NCI-H2196 treated with DMSO at 0.1 percent for 48 hours (cell line): Measurements from ENCODE around the gene FGR.
A peak's percentile ranks its signal among the peaks of the same experiment; 100 is the strongest.
"Not testable (repeated sequence)": the region's sequence is repeated elsewhere in the genome, so short reads cannot be mapped to it uniquely, and the experiment has no call there.

ENCODE experiments used
- DNase-seq: peaks from one replicate; lab custom pipeline; 2025; ENCODE audit not compliant: unreplicated experiment; lab: John Stamatoyannopoulos, UW

The FGR gene

DNA sequence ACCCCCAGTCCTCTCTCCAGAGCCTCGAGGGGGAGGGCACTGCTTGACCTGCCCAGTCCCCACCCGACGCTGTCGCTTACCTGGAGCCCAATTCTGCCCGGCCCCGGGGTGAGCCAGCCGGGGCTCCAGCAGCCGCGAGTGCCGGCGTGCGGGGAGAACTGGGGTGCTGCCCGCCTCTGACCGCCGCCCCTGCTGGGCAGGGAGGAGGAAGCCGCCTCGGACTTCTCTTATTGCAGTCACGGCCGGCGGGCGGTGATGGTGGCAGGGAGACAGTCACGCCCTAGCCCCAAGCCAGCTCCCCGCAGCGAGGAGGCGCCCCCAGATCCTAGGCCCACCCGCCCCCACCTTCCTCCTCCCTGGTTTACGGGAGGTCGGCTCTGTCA is at the start of gene FGR:
Gene FGR (minus strand): TSS at position 201 of the 383 bp plus-strand sequence. CDS start 11,269 bp downstream, outside the sequence.
- no peak for DNase-seq

DNA sequence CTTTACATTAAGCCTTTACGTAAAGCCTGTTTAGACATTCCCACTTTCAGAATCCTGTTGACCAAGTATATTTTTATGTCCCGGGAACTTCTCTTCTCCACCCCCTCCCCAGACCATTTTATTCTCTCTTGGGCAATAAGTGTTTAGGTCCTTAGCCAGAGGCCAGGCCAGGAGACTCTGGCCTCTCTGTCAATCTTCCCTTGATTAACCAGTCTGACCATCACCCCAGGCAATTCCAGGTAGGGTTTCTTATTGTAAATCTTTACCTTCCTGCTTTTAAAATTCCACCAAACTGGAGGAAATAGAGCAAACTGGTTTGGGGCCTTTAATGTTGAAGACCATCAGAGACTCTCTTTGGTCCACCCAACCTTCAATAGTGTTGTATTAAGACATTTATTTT is 49.2 kb upstream of the FGR start:
- DNase-seq, result no peak

DNA sequence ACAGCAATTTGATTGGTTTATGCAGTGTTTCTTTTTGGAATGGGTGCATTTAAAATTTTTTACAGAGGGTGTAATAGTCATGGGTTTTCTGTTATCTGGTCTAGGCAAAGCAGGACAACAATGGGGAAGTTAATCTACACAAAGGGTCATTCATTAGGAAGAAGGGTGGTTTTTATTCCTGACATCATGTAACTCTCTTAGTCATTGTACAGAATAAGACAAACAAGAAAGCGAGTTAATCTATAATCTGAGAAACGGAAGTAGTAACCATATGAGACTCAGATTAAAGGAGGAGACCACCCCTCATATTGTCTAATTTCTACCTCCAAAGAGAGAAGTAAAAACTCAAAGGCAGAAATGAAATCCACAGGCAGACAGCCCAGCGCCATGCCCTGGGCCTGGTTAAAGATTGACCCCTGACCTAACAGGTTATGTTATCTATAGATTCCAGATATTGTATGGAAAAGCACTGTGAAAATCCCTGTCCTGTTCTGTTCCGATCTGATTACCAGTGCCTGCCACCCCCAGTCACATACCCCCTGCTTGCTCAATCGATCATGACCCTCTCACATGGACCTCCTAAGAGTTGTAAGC is 47.5 kb upstream of the FGR start:
- DNase-seq, result no peak

DNA sequence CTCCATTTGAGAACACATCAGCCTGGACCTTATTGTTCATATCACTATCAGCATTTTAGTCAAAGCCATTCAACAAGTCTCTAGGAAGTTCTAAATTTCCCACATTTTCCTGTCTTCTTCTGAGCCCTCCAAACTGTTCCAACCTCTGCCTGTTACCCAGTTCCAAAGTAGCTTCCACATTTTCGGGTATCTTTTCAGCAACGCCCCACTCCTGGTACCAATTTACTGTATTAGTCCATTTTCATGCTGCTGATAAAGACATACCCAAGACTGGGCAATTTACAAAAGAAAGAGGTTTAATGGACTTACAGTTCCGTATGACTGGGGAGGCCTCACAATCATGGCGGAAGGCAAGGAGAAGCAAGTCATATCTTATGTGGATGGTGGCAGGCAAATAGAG is 46.6 kb upstream of the FGR start:
- DNase-seq, result not testable (repeated sequence)

DNA sequence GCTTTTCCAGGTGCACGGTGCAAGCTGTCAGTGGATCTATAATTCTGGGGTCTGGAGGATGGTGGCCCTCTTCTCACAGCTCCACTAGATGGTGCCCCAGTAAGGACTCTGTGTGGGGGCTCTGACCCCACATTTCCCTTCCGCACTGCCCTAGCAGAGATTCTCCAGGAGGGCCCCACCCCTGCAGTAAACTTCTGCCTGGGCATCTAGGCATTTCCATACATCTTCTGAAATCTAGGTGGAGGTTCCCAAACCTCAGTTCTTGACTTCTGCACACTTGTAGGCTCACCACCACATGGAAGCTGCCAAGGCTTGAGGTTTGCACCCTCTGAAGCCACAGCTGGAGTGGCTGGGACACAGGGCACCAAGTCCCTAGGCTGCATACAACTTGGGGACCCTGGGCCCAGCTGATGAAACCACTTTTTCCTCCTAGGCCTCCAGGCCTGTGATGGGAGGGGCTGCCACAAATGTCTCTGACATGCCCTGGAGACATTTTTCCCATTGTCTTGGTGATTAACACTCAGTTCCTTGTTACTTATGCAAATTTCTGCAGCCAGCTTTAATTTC is 45.3 kb upstream of the FGR start:
- not testable (repeated sequence) for DNase-seq

DNA sequence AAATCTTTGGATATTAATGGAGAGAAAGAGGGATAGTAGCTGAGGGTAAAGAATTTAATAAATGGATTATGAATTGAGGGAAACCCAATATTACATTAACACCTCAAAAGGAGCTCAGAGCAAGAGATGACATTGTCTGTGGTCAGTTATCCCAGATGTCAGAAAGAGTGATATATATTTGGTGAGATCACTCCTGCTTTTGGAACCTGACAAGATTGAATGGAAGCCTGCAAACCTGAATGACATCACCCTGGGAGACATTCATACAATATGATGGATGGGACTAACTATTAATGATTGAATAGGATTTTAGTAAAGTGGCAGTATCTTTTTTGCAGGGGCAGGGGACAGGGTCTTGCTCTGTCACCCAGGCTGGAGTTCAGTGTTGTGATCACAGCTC is 43.8 kb upstream of the FGR start:
- no peak for DNase-seq

DNA sequence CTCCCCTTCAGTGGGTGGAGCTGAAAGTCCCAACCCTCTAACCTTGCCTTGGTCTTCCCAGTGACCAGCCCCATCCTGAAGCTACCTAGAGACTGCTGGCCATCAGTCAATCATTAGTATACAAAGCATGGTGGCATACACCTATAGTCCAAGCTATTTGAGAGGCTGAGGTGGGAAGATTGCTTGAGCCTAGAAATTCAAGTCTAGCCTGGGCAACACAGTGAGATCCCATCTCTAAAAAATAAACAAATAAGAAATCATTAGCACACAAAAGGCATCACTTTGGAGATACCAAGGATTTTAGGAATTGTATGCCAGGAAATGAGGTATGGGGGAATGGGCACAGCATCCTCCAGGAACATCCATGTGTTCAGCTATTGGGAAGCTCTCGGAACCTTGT is 41.4 kb upstream of the FGR start:
- no peak for DNase-seq

DNA sequence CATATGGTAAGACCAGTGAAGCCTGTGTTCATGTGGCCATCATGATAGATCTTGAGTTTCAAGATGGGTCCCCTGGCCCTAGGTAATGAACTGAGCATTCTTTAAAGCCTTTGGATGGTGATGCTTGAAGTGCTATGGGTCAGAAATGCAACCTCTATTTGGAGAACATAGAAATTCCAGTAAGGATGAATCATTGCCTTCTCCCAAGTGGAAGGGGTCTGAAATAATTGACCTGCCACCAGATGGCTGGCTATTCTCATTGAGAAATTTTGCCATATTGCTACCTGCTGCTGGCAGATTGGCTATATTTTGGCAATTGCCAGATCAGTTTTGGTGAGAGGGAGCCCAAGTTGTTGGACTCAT is 37.7 kb upstream of the FGR start:
- DNase-seq, result no peak

DNA sequence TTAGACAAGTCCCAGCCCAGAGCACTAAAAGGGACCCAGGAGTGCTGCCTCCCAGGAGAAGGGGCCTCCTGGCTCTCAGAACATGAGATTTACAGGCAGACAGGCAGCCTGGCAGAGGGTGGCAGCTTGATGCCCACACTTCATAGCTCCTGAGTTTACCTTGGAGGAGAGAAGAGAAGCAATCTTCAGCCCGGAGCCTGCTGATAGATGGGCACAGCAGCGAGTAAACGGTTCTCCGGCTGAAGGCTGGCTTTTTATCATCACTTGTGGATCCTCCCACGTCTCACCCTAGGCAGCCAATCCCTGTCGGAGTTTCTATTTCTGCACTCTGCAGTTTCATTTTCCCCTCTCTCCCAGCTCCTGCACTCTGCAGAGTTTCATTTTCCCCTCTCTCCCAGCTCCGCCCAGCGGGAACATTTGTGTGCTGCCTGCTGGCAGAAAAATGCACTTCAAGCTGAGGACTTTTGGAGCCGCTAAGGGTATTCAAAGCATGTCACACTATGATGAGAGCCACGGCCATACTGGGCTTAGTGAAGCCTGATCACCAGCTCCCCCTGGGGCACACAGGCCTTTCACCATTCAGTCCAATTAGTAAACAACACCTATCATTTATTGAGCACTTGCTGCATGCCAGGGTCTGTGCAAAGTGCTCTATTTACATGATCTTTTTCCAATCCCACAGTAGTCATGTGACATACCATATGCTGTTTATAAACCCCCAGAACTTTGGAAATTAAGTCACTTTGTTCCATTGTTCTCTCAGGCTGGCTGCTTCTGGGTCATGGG is 37.2 kb upstream of the FGR start, which contains the start of gene IFI6:
Gene IFI6 (minus strand): TSS at position 229 of the 786 bp plus-strand sequence. CDS start 2,878 bp downstream, outside the sequence.
- peak; percentile 96 for DNase-seq

DNA sequence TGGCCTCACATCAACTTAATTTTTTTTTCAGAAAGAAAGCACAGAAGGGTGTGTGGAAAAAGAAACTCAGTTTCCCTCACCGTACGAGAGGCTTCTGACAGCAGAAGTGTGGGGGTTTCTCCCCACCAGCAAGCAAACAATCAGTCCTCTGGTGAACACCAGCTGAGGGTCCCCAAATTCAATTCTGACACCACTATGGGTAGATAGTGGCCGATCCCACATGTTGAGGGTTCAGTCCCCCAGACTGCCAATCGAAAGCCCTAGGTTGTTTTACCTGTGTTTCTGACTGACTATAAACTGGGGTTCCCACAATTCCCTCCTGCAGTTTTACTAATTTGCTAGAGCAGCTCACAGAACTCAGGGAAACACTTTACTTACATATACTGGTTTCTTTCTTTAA is 34.9 kb upstream of the FGR start:
- DNase-seq, result no peak

DNA sequence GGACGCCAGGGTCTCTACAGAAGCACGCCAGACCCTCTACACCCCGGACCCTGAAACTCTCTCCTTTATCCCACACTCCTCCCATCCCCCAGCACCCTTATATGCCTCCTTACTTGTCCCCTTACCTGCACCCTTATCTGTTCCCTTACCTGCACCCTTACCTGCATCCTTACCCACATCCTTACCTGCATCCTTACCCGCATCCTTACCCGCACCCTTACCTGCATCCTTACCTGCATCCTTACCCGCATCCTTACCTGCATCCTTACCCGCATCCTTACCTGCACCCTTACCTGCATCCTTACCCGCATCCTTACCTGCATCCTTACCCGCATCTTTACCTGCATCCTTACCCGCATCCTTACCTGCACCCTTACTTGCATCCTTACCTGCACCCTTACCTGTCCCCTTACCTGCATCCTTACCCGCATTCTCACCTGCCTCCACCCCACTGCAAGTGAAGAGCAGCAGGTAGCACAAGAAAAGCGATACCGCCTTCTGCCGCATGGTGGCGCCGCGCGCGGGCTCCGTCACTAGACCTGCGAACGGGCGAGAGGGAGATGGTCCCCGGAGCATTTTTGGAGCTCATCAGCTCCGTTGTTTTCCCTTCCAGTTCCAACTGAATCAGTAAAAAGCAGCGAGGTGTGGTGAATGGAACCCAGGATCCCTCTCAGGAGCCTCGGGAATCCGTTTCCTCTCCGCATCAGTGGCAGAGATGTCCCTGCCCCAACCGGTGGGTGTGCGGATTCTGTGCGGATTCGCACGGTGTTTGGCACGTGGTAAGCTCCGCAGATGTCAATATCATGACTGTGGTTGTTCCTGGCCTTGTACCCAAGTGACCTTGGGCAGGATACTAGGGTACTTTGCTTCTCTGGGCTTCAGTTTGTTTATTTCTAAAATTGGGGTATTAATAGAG is 34.1 kb upstream of the FGR start:
- peak; percentile 45 for DNase-seq

DNA sequence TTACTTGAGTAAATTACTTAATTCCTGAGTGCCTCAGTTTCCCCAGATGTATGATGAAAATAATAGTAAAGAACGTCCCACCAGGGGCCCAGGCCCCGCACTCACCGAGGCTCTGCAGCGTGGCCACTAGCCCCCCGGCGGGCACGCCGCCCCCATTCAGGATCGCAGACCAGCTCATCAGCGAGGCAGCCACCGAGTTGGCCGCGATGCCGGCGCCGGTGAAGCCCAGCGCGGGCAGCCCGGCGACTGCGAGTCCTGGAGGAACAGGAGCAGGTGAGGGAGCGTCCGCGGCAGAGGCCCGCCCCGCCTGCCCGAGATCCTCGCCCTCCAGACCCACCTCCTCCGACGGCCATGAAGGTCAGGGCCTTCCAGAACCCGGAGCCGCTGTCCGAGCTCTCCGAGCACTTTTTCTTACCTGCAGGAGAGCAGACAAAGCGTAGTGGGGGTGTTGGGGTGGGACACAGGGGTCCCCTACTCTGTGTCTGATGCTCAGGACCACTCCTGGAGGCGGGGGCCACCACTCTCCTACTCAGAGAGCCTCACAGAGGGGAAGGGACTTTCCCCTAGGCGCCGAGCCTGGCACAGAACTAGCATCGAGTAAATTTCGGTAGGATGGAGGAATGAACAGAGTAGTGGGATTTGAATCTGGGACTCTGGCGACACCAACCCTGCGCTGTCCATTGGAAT is 33.3 kb upstream of the FGR start:
- no peak for DNase-seq

DNA sequence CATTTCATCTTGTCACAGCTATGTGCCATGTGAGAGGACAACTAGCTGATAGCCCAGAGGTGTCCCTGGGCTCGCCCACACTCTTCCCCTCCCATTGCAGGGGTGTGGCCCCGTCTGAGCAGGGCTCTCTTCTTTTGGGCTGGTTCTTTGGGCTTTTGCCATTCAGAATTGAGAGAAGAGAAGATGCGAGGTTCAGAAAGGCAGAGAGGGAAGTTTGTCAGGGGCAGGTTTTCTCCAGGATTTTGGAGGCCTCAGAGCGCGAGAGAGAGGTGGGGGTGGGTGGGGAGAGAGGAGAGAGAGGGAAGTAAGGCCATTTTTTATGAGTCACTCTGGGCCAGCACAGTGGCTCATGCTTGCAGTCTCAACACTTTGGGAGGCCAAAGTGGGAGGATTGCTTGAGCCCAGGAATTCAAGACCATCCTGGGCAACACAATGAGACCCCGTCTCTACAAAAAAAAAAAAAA is 31.8 kb upstream of the FGR start:
- no peak for DNase-seq

DNA sequence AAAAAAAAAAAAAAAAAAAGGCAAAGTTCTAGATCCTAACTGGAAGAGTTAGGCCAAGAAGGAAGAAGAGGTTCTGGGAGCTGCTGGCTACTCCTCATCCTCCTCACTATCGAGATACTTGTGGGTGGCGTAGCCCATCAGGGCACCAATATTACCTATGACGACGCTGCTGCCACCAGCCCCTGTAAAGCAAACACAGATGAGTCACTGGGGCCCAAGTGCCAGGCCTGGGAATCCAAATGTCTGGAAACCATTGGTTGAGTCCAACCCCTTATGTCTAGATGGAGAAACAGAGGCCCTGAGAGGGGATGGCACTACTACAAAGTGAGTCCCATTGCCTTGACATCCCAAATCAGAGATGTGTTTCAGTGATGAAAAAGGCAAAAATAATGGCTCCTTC is 31.3 kb upstream of the FGR start:
- DNase-seq, result no peak

DNA sequence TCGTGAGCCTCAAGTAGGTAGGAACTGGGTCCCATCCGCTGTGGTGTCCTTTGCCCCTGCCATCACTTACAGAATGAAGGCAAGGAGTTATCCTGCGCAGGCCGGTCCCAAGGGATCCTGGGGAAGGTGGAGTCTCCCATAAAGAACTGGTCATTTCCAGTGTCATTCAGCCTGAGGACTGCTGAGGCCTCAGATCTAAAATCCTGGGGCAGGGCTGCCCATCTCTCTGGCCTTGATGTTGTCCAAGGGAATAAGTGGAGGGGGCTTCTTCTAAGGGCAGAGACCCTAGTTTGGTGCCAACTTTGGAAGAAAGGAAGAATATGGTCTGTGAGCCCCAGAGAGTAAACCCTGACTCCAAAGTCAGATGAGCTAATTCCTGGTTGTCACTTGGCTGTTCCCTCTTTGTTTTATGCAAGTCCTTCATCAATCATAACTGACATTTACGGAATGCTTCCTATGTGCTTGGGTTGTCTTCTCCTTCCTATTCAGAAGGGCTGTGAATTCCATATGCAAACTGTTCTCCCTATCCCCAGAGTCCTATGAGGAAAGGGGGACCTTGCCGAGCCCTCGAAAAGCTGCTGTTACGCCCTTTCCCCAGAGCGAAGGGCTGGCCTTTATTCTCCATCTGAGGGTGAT is 30.1 kb upstream of the FGR start:
- no peak for DNase-seq

DNA sequence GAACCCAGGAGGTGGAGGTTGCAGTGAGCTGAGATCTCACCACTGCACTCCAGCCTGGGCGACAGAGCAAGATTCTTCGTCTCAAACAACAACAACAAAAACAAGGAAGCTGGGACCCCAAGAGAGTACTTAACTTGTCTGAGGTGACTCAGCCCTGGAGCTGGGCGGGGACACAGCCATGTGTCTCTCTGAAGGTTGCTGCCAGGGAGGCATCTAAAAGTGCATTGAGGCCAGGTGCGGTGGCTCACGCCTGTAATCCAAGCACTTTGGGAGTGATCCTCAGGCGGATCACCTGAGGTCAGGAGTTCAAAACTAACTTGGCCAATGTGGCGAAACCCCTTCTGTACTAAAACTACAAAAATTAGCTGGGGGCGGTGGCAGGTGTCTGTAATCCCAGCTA is 29.3 kb upstream of the FGR start:
- DNase-seq, result no peak

DNA sequence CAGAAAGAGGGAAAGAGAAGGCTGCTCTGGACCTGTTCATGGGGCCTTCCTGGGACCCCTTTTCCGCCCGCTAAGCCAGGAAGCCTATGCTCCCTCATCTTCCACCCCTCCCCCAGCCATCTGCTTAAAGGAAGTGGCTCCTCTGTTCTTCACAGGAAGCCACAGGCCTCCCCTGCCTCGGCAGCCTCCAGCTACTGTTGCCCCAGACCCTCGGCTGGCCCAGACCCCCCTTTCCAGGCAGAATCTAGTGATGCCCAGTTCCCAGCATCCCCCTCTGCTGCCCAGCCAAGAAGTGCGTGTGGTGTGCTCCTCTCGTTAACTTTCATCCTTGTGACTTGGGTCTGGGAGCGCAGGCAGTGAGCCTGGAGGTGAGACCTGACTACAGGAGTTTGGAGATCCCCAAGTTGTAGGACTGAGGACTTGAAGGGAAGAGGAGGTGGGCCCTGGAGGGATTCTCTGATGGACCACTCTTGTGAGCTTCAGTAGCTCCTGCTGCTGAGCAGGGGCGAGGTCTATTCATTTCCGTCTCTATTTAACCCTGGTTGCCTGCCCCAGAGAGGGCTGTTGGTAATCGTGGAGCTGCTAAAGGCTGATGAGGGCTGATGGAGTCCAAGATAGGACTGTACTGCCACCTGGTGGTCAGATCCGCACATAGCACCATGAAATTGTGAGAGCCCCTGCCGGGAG is 27.9 kb upstream of the FGR start:
- DNase-seq, result peak; percentile 57

DNA sequence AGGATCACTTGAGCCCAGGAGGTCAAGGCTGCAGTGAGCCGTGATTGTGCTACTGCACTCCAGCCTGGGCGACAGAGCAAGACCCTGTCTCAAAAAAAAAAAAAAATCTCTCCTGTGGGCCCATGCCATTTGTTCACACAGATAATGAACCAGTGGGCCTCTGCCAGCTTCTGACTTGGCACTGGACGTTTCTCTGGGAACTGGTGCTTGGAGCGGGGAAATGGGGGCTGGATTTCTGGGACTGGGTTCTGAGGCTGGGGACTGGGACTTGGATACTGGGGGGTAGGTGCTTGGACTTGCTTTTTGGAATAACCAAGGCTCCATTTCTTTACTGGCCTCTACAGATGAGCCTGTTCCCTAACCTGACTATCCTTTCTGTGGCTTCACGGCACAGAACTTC is 27.3 kb upstream of the FGR start:
- no peak for DNase-seq

DNA sequence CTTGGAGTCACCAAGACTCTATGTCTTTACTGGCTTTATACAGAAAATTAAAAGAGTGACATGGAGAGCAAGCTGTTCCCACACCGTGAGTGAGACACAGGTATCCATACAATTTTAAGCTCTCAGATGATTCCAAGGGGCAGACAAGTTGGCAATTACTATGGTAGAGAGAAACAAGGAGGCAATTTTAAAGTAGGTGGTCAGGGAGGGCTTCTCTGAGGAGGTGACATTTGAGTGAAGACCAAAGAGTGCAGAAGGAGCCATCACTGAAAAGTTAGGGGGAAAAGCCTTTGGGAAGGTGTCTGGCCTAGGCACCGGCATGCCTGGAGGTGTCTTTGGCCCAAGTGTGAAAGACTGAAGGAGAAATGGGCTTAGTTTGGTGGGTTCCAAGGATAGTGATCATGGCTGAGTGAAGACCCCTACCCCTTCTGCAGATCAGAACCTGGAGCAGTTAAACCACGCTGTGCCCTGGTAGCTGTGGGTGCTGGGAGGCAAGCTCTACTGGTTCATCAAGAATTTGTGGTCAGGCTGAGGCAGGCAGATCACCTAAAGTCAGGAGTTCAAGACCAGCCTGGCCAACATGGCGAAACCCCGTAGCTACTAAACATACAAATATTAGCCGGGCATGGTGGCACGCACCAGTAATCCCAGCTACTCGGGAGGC is 26.6 kb upstream of the FGR start:
- DNase-seq, result no peak
